Endothelial cell of umbilical vein (primary cell): Measurements from ENCODE around the gene DGUOK. TPM values are rescaled to one million over a fixed set of nuclear protein-coding genes. Genes with fewer than 3 reads are reported as not detected.
A peak's percentile ranks its signal among the peaks of the same experiment; 100 is the strongest.

Source experiments
- BruUV-seq: library from RNA; stranded (reverse); fragments of 400-500 nt; replicated peaks from 2 replicates; lab custom pipeline; 2021; lab: Mats Ljungman, UMichigan
- CTCF ChIA-PET: fragments of 300-600, 350-600 bp; sonication (Branson Sonifier 250); formaldehyde crosslinking; loops from one replicate; lab custom pipeline; 2021; ENCODE audit warnings: antibody characterized with exemption, inconsistent platforms; lab: Charles Lee
- POLR2A ChIA-PET: fragments of 300-600, 350-600 bp; sonication (Branson Sonifier 250); formaldehyde crosslinking; loops from one replicate; lab custom pipeline; 2021; ENCODE audit warnings: antibody characterized with exemption, inconsistent platforms; lab: Charles Lee
- DNase-seq: peaks from one replicate; pipeline ENCODE4 v3.0.0-alpha.2; 2011; ENCODE audit warnings: low read depth, low spot score
- FAIRE-seq: peaks from 2 replicates; lab custom pipeline; 2011; peaks lifted over from hg19 to GRCh38; lab: Jason Lieb, UNC
- H2AFZ ChIP-seq: 2 replicates; pipeline ENCODE4 v1.6.0; 2012; ENCODE audit warnings: low read depth, low read length, control low read depth, inconsistent platforms
- H3K27ac ChIP-seq: 2 replicates; pipeline ENCODE4 v1.5.1; 2011; ENCODE audit warnings: low read depth, mild to moderate bottlenecking, control low read depth, low read length, moderate library complexity; ENCODE audit not compliant: insufficient read depth
- H3K27me3 ChIP-seq, 2 experiments: 2 replicates each; pipeline versions ENCODE4 v1.6.0 to v1.6.1; 2011; ENCODE audit warnings: low read length in 2 of 2, mixed read lengths in 1 of 2; ENCODE audit not compliant: control insufficient read depth in 2 of 2, insufficient read depth in 2 of 2
- H3K36me3 ChIP-seq, 2 experiments: 2 replicates in 1 of 2; 3 replicates in 1 of 2; pipeline ENCODE4 v1.5.1; 2011; ENCODE audit warnings: low read length in 2 of 2, mild to moderate bottlenecking in 1 of 2, moderate library complexity in 1 of 2; ENCODE audit not compliant: control insufficient read depth in 2 of 2, insufficient read depth in 2 of 2; ENCODE audit errors: extremely low read depth in 1 of 2
- H3K4me1 ChIP-seq: 3 replicates; pipeline ENCODE4 v1.5.1; 2011; ENCODE audit warnings: mild to moderate bottlenecking, low read length; ENCODE audit not compliant: control insufficient read depth, insufficient read depth; ENCODE audit errors: extremely low read depth
- H3K4me2 ChIP-seq: 2 replicates; pipeline ENCODE4 v1.6.1; 2011; ENCODE audit warnings: low read length, control low read depth, mixed read lengths; ENCODE audit not compliant: insufficient read depth
- H3K4me3 ChIP-seq, 3 experiments: fragments of 200-600 bp in 1 of 3; sonication (generic), shearing (Covaris generic) in 1 of 3; replicated peaks in 1 of 3; 2 replicates each; pipeline ENCODE4 v1.5.1; 2011 to 2016; ENCODE audit warnings: control low read depth in 3 of 3, low read length in 3 of 3, mild to moderate bottlenecking in 2 of 3, inconsistent platforms in 1 of 3, low read depth in 1 of 3, moderate library complexity in 1 of 3; ENCODE audit not compliant: insufficient read depth in 1 of 3
- H3K79me2 ChIP-seq: 2 replicates; pipeline ENCODE4 v1.6.0; 2012; ENCODE audit warnings: low read length, inconsistent platforms; ENCODE audit not compliant: control insufficient read depth, insufficient read depth
- H3K9ac ChIP-seq: replicated peaks from 2 replicates; pipeline ENCODE3; 2011; ENCODE audit warnings: low read length, control low read depth; ENCODE audit not compliant: insufficient read depth; ENCODE audit errors: extremely low read depth
- H3K9me1 ChIP-seq: replicated peaks from 3 replicates; pipeline ENCODE4 v1.6.0; 2011; ENCODE audit warnings: mild to moderate bottlenecking, low read length; ENCODE audit not compliant: control insufficient read depth, insufficient read depth; ENCODE audit errors: extremely low read depth
- H3K9me3 ChIP-seq: replicated peaks from 2 replicates; pipeline ENCODE4 v1.5.1; 2012; ENCODE audit warnings: low read length, inconsistent platforms; ENCODE audit not compliant: control insufficient read depth, insufficient read depth
- H4K20me1 ChIP-seq: replicated peaks from 2 replicates; pipeline ENCODE3; 2011; ENCODE audit warnings: mild to moderate bottlenecking, low read length; ENCODE audit not compliant: control insufficient read depth, insufficient read depth; ENCODE audit errors: extremely low read depth
- CTCF ChIP-seq, 2 donors: IDR thresholded peaks; 1 replicate in 1 of 2; 2 replicates in 1 of 2; pipeline ENCODE4 v1.5.1; 2011; ENCODE audit warnings: low read length in 2 of 2, mild to moderate bottlenecking in 2 of 2, moderate library complexity in 2 of 2, control low read depth in 1 of 2, inconsistent platforms in 1 of 2, low read depth in 1 of 2; ENCODE audit not compliant: insufficient read depth in 1 of 2; ENCODE audit errors: extremely low read depth in 1 of 2
- EZH2 ChIP-seq: IDR thresholded peaks from 2 replicates; pipeline ENCODE4 v1.6.1; 2012; ENCODE audit warnings: borderline replicate concordance, low read depth, mild to moderate bottlenecking, moderate library complexity, low read length, inconsistent platforms; ENCODE audit not compliant: severe bottlenecking
- FOS ChIP-seq: IDR thresholded peaks from 2 replicates; pipeline ENCODE4 v1.6.1; 2011; ENCODE audit warnings: mild to moderate bottlenecking, low read length, moderate library complexity, borderline replicate concordance; ENCODE audit not compliant: insufficient read depth
- GATA2 ChIP-seq: IDR thresholded peaks from 2 replicates; pipeline ENCODE4 v1.7.0; 2011; ENCODE audit warnings: low read depth, mild to moderate bottlenecking, moderate library complexity, mixed read lengths, low read length; ENCODE audit not compliant: insufficient read length, insufficient read depth
- JUN ChIP-seq: IDR thresholded peaks from 2 replicates; pipeline ENCODE4 v1.6.1; 2011; ENCODE audit warnings: borderline replicate concordance, low read depth; ENCODE audit not compliant: insufficient read length, insufficient read depth
- MAX ChIP-seq: IDR thresholded peaks from 2 replicates; pipeline ENCODE4 v1.6.1; 2011; ENCODE audit not compliant: insufficient read depth, insufficient read length
- MYC ChIP-seq: IDR thresholded peaks from one replicate; pipeline ENCODE4 v1.6.1; 2011; ENCODE audit warnings: mild to moderate bottlenecking, low read depth, low read length
- POLR2A ChIP-seq: IDR thresholded peaks from 2 replicates; pipeline ENCODE4 v1.6.1; 2012; ENCODE audit warnings: low read depth, mild to moderate bottlenecking, control low read depth, low read length
- POLR2AphosphoS5 ChIP-seq: IDR thresholded peaks from 2 replicates; pipeline ENCODE4 v1.6.1; 2012; ENCODE audit warnings: low read depth, mild to moderate bottlenecking, control low read depth, low read length, moderate library complexity; ENCODE audit not compliant: insufficient read depth
- dilution Hi-C: fragments of 300-500 bp; cut with MboI; formaldehyde crosslinking; loops from one replicate; pipeline ENCODE4 v1.15.0; 2019; ENCODE audit warnings: low sequenced_read_pairs; ENCODE audit not compliant: extremely low pct_ligation_motif_present
- intact Hi-C: fragments of 100-400 bp; cut with micrococcal nuclease; formaldehyde crosslinking; loops from one replicate; pipeline ENCODE4 v1.10.0; 2022
- polyA plus RNA-seq, 4 experiments: library from polyadenylated mRNA; depleted of rRNA in 3 of 4; stranded (reverse) in 3 of 4; unstranded in 1 of 4; fragments of >200 nt; gene quantifications; 2 replicates each; pipeline versions ENCODE4 v1.2.1 to v1.2.3, GENCODE V29; 2011 to 2012; ENCODE audit warnings: missing spikeins in 1 of 4
- total RNA-seq: library from RNA; stranded (reverse); gene quantifications from 2 replicates; pipeline ENCODE4 v1.2.3, GENCODE V29; 2021

Gene DGUOK
- total and polyA plus RNA-seq, 2 donors (not counting 3 experiments of a cell fraction or from before 2014, with no cell fraction given), result 51.8 to 77.5 TPM

GRCh38 chr2:73979686-73980085 is 53.0 kb downstream of the DGUOK start:
- H3K27ac ChIP-seq, result no peak overlapping the region
- no peaks in the 10 kb centered on the region for H3K36me3 ChIP-seq
- no peak overlapping the region for H3K9ac ChIP-seq
- ChIA-PET CTCF (interaction anchor here (0.5 to 1.8 kb wide), 6 partner anchors 9 to 153 kb away, joined by 3 to 10 read pairs (median 5); no protein-coding TSS in a partner anchor), POLR2A (interaction anchor here (1.3 kb wide), 1 partner anchor 9 kb away, joined by 10 read pairs; no protein-coding TSS in a partner anchor)
- intact Hi-C loops, result loop anchor here (1.0 to 10.0 kb wide), 2 partner anchors 52 to 165 kb away; partner anchors contain the start of gene BOLA3
- DNase-seq (peak; percentile 63), FAIRE-seq (peak; percentile 92)
- no peaks in the 10 kb centered on the region for H3K27me3 ChIP-seq
- H3K9me1 ChIP-seq, result no peaks in the 10 kb centered on the region
- no peak overlapping the region for H2AFZ ChIP-seq
- no peak overlapping the region for H3K4me2 ChIP-seq
- H3K4me3 ChIP-seq, result no peak overlapping the region
- H3K9me3 ChIP-seq, result no peaks in the 10 kb centered on the region
- H3K79me2 ChIP-seq, result no peaks in the 10 kb centered on the region
- no TSS peak for BruUV-seq
- H4K20me1 ChIP-seq, result no peaks in the 10 kb centered on the region
- dilution Hi-C loops, result no loop called here
- peaks cover 29% of the 10 kb centered on the region for H3K4me1 ChIP-seq
- TF ChIP-seq MYC, result no peak
- peak; percentile 77 for TF ChIP-seq FOS
- TF ChIP-seq JUN, result peak; percentile 54
- TF ChIP-seq POLR2AphosphoS5, result no peak
- no peak for TF ChIP-seq POLR2A

GRCh38 chr2:73980566-73980965 is 53.9 kb downstream of the DGUOK start:
- intact Hi-C loops, result loop anchor here (10.0 kb wide), 1 partner anchor 164 kb away; the partner anchor contains the start of gene BOLA3
- Histone ChIP-seq H3K4me3 (no peak overlapping the region), H3K9me1 (no peaks in the 10 kb centered on the region), H3K4me1 (peaks cover 29% of the 10 kb centered on the region), H3K4me2 (peak overlapping the region; percentile 76), H4K20me1 (no peaks in the 10 kb centered on the region), H3K27ac (no peak overlapping the region), H2AFZ (no peak overlapping the region), H3K79me2 (peaks cover under 1% of the 10 kb centered on the region), H3K9me3 (no peaks in the 10 kb centered on the region), H3K27me3 (no peaks in the 10 kb centered on the region), H3K36me3 (no peaks in the 10 kb centered on the region), H3K9ac (no peak overlapping the region)
- no peak for TF ChIP-seq JUN
- TF ChIP-seq MYC, result no peak
- TF ChIP-seq GATA2, result no peak
- no peak for TF ChIP-seq CTCF (IDR thresholded peaks at IDR 0.05; ENCODE audit: extremely low read depth in 1 of 2, insufficient read depth in 1 of 2, low read depth in 1 of 2, low read length in 2 of 2)
- no peak for TF ChIP-seq POLR2A
- no peak for TF ChIP-seq MAX
- no peak for TF ChIP-seq EZH2
- no peak for TF ChIP-seq FOS
- no peak for TF ChIP-seq POLR2AphosphoS5
- dilution Hi-C loops, result no loop called here
- CTCF ChIA-PET, result interaction anchor here (1.6 kb wide), 1 partner anchor 140 kb away, joined by 4 read pairs; no protein-coding TSS in a partner anchor
- FAIRE-seq (peak; percentile 8), DNase-seq (no peak)
- BruUV-seq, result no TSS peak
- POLR2A ChIA-PET, result interaction anchor here (1.3 kb wide), 1 partner anchor 10 kb away, joined by 10 read pairs; no protein-coding TSS in a partner anchor
